ENCODE data around the gene ODAD4. TPM values are rescaled to one million over a fixed set of nuclear protein-coding genes. Genes with fewer than 3 reads are reported as not detected.
A peak's percentile ranks its signal among the peaks of the same experiment; 100 is the strongest.
"Not testable (repeated sequence)": the region's sequence is repeated elsewhere in the genome, so short reads cannot be mapped to it uniquely, and the experiment has no call there.

ODAD4 gene
- total RNA-seq, 1 experiment from 2014 or later, result 0.98 TPM

DNA sequence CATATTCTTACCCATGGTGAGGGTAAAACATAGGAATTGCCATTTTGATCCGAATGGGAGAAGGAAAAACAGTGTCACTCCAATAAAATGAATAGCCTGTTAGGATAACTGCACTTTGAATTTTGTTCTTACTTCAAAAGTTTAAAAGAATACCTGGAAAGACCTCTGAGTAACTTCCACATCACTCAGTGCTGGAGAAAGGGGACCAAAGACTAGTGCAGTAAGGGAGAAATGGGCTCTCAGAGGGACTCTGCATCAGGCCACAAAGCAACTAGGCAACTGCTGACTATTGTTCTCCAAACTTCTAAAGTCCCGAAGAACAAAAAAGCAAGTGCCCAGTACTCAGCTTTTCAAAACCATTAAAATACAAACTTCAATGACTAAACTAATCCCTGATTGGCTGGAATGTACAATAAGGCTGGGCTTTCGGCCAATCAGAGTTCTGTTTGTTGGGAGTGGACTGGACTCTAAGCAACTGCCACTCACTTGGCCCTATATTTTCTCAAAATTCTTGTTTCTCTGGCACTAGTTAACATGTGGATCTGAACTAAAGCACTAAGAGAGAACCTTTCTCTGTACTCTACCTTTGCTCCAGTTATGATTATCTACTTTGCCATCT lies 80.6 kb downstream of the ODAD4 start:
- peaks cover 4 to 22% of the 10 kb centered on the region in 2 experiments; a peak in 3 of 4 replicates for H3K4me1 ChIP-seq (ENCODE audit: control insufficient read depth in 1 of 2, insufficient read depth in 2 of 2, low read length in 2 of 2)
- ChIA-PET RAD21 (ENCODE audit: low non-redundant PET in 1 of 2, low total read pairs in 2 of 2, uncharacterized antibody in 2 of 2, unreplicated experiment in 2 of 2) (no interaction called here), CTCF (interaction anchor here (0.6 kb wide), 1 partner anchor 1321 kb away, joined by 3 read pairs; no protein-coding TSS in a partner anchor), POLR2A (no interaction called here)
- no peaks in the 10 kb centered on the region for H3K27me3 ChIP-seq (ENCODE audit: insufficient read depth, low read length)
- DNase-seq (ENCODE audit: low read depth, low spot score), result no peak
- H3K4me3 ChIP-seq (replicated peaks in 1 of 2; ENCODE audit: low read depth in 1 of 2, low read length in 2 of 2), result no peak overlapping the region
- H3K79me2 ChIP-seq (ENCODE audit: insufficient read depth, low read length), result peaks cover 99% of the 10 kb centered on the region
- H4K20me1 ChIP-seq (ENCODE audit: insufficient read depth), result peaks cover 12% of the 10 kb centered on the region; the same call in 1 of the 2 replicates
- no peak overlapping the region for H3K9ac ChIP-seq (ENCODE audit: low read length)
- no peaks in the 10 kb centered on the region for H3K9me2 ChIP-seq (ENCODE audit: insufficient read depth)
- no peak for ATAC-seq
- intact Hi-C loops (cut with micrococcal nuclease), result no loop called here
- TF ChIP-seq SP1 (IDR thresholded peaks at IDR 0.05; ENCODE audit: low read depth), result no peak
- no peak for TF ChIP-seq RAD21 (IDR thresholded peaks at IDR 0.05; ENCODE audit: low read depth)
- no peak for TF ChIP-seq FOSL1 (IDR thresholded peaks at IDR 0.05; ENCODE audit: low read depth)
- no peak for TF ChIP-seq POLR2AphosphoS5 (IDR thresholded peaks at IDR 0.05; ENCODE audit: low read depth, low read length)
- TF ChIP-seq REST (IDR thresholded peaks at IDR 0.05; ENCODE audit: low read depth), result no peak
- TF ChIP-seq MAX (IDR thresholded peaks at IDR 0.05), result no peak
- TF ChIP-seq YY1 (IDR thresholded peaks at IDR 0.05; ENCODE audit: extremely low read depth, insufficient replicate concordance, low read depth, low read length), result no peak
- no peak for TF ChIP-seq SIN3A (IDR thresholded peaks at IDR 0.05; ENCODE audit: low read depth)
- no peak for TF ChIP-seq CEBPB (IDR thresholded peaks at IDR 0.05; ENCODE audit: low read depth)
- H3K4me2 ChIP-seq (ENCODE audit: low read length), result peak overlapping the region; percentile 34
- no peak overlapping the region for H3K27ac ChIP-seq (ENCODE audit: low read depth, low read length)
- H3K9me3 ChIP-seq (ENCODE audit: control insufficient read depth in 1 of 2, insufficient read depth in 1 of 2, low read depth in 1 of 2, low read length in 2 of 2), result no peaks in the 10 kb centered on the region
- no peak overlapping the region for H2AFZ ChIP-seq (ENCODE audit: low read depth, low read length, poor library complexity, severe bottlenecking)
- BruUV-seq (replicated peaks), result no TSS peak
- no peaks in the 10 kb centered on the region for H3K36me3 ChIP-seq (ENCODE audit: control insufficient read depth in 1 of 2, insufficient read depth in 2 of 2, low read length in 2 of 2)

DNA sequence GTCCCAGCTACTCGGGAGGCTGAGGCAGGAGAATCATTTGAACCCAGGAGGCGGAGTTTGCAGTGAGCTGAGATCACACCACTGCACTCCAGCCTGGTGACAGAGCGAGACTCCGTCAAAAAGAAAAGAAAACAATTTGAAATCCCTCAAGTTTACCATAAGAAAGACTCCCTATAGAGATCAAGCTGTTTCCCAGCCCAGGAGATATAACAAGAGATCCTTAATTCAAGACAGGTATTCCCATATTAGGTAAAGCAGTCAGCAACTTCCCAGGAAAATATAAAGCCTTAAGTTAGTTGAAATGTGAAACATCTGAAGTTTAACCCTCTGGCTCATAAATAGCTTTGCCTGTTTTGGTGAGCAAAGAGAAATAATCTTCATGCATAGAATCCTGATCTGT lies 81.9 kb downstream of the ODAD4 start:
- H3K9ac ChIP-seq (ENCODE audit: low read length); H3K36me3 ChIP-seq (ENCODE audit: control insufficient read depth in 1 of 2, insufficient read depth in 2 of 2, low read length in 2 of 2); H3K9me2 ChIP-seq (ENCODE audit: insufficient read depth); H3K27ac ChIP-seq (ENCODE audit: low read depth, low read length); intact Hi-C loops (cut with micrococcal nuclease); POLR2A ChIA-PET; H3K4me2 ChIP-seq (ENCODE audit: low read length); H2AFZ ChIP-seq (ENCODE audit: low read depth, low read length, poor library complexity, severe bottlenecking); DNase-seq (ENCODE audit: low read depth, low spot score); CTCF ChIA-PET; ATAC-seq; H3K9me3 ChIP-seq (ENCODE audit: control insufficient read depth in 1 of 2, insufficient read depth in 1 of 2, low read depth in 1 of 2, low read length in 2 of 2); H3K27me3 ChIP-seq (ENCODE audit: insufficient read depth, low read length); RAD21 ChIA-PET (ENCODE audit: low non-redundant PET in 1 of 2, low total read pairs in 2 of 2, uncharacterized antibody in 2 of 2, unreplicated experiment in 2 of 2); H3K4me3 ChIP-seq (replicated peaks in 1 of 2; ENCODE audit: low read depth in 1 of 2, low read length in 2 of 2); BruUV-seq (replicated peaks): not testable (repeated sequence)
- Histone ChIP-seq H3K4me1 (ENCODE audit: control insufficient read depth in 1 of 2, insufficient read depth in 2 of 2, low read length in 2 of 2) (peaks cover 6 to 26% of the 10 kb centered on the region in 2 experiments; a peak in 3 of 4 replicates), H3K79me2 (ENCODE audit: insufficient read depth, low read length) (peaks cover 97% of the 10 kb centered on the region), H4K20me1 (ENCODE audit: insufficient read depth) (peaks cover 12% of the 10 kb centered on the region; the same call in 1 of the 2 replicates)

DNA sequence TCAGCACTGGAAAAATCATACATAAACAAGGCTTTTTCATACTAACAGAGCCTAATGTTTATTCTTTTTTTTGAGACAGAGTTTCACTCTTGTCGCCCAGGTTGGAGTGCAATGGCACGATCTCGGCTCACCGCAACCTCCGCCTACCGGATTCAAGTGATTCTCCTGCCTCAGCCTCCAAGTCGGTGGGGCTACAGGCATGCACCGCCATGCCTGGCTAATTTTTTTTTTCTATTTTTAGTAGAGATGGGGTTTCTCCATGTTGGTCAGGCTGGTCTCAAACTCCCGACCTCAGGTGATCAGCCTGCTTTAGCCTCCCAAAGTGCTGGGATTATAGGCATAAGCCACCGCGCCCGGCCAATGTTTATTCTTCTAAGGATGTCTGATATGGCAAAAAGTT lies 83.3 kb downstream of the ODAD4 start:
- H4K20me1 ChIP-seq (ENCODE audit: insufficient read depth), result peaks cover 12% of the 10 kb centered on the region; the same call in 1 of the 2 replicates
- POLR2A ChIA-PET; ATAC-seq; RAD21 ChIA-PET (ENCODE audit: low non-redundant PET in 1 of 2, low total read pairs in 2 of 2, uncharacterized antibody in 2 of 2, unreplicated experiment in 2 of 2); CTCF ChIA-PET; DNase-seq (ENCODE audit: low read depth, low spot score); BruUV-seq (replicated peaks); H3K9me2 ChIP-seq (ENCODE audit: insufficient read depth); H3K9me3 ChIP-seq (ENCODE audit: control insufficient read depth in 1 of 2, insufficient read depth in 1 of 2, low read depth in 1 of 2, low read length in 2 of 2); H3K4me3 ChIP-seq (replicated peaks in 1 of 2; ENCODE audit: low read depth in 1 of 2, low read length in 2 of 2); H3K36me3 ChIP-seq (ENCODE audit: control insufficient read depth in 1 of 2, insufficient read depth in 2 of 2, low read length in 2 of 2); H3K9ac ChIP-seq (ENCODE audit: low read length); intact Hi-C loops (cut with micrococcal nuclease); H3K4me2 ChIP-seq (ENCODE audit: low read length); H2AFZ ChIP-seq (ENCODE audit: low read depth, low read length, poor library complexity, severe bottlenecking); H3K27ac ChIP-seq (ENCODE audit: low read depth, low read length); H3K27me3 ChIP-seq (ENCODE audit: insufficient read depth, low read length): not testable (repeated sequence)
- H3K79me2 ChIP-seq (ENCODE audit: insufficient read depth, low read length), result peaks cover 85% of the 10 kb centered on the region
- peaks cover 10 to 36% of the 10 kb centered on the region in 2 experiments; a peak in 3 of 4 replicates for H3K4me1 ChIP-seq (ENCODE audit: control insufficient read depth in 1 of 2, insufficient read depth in 2 of 2, low read length in 2 of 2)
